HepG2 (cell line): ENCODE data around the gene ANKRD11. TPM values are rescaled to one million over a fixed set of nuclear protein-coding genes. Genes with fewer than 3 reads are reported as not detected.

Source experiments
- BRD4 ChIP-seq: sonication (generic); formaldehyde crosslinking; IDR thresholded peaks from 2 replicates; pipeline ENCODE4 v1.4.0; 2020; ENCODE audit warnings: missing genetic modification reagents
- ETV5 ChIP-seq: IDR thresholded peaks from 2 replicates; pipeline ENCODE4 v1.6.1; 2018; ENCODE audit warnings: missing biosample characterization, missing genetic modification reagents, inconsistent platforms, borderline replicate concordance
- FOXM1 ChIP-seq: sonication (generic); formaldehyde crosslinking; IDR thresholded peaks from 2 replicates; pipeline ENCODE4 v1.5.0; 2020; ENCODE audit warnings: missing genetic modification reagents
- GMEB2 ChIP-seq: IDR thresholded peaks from 2 replicates; pipeline ENCODE4 v1.6.1; 2016; ENCODE audit warnings: missing biosample characterization, missing genetic modification reagents, low read depth
- HOMEZ ChIP-seq: IDR thresholded peaks from 2 replicates; pipeline ENCODE4 v1.6.1; 2016; ENCODE audit warnings: low read depth
- JDP2 ChIP-seq: sonication (generic); formaldehyde crosslinking; IDR thresholded peaks from 2 replicates; pipeline ENCODE4 v1.8.1; 2022; ENCODE audit warnings: missing genetic modification reagents, borderline replicate concordance
- MLLT10 ChIP-seq: sonication (generic); formaldehyde crosslinking; IDR thresholded peaks from 2 replicates; pipeline ENCODE4 v1.4.0; 2020; ENCODE audit warnings: missing genetic modification reagents
- NCOR1 ChIP-seq: fragments of 200-600 bp; sonication (generic); IDR thresholded peaks from 2 replicates; pipeline ENCODE4 v1.7.0; 2017; ENCODE audit warnings: antibody characterized with exemption, low read length, borderline replicate concordance
- ZNF574 ChIP-seq: sonication (generic); formaldehyde crosslinking; IDR thresholded peaks from 2 replicates; pipeline ENCODE4 v1.4.0; 2020; ENCODE audit warnings: missing genetic modification reagents
- polyA plus RNA-seq, 8 experiments: library from polyadenylated mRNA; depleted of rRNA in 3 of 8; stranded (reverse) in 7 of 8; unstranded in 1 of 8; fragments of >200 nt; fragmentation: Illumina TruSeq in 4 of 8; extraction: Trizol in 4 of 8; gene quantifications; 2 replicates each; pipeline versions ENCODE4 v1.2.1 to v1.2.3, GENCODE V29; 2011 to 2016; ENCODE audit warnings: low read depth in 4 of 8, missing spikeins in 1 of 8, mixed read lengths in 1 of 8; ENCODE audit not compliant: insufficient read depth in 1 of 8
- total RNA-seq, 5 experiments: library from RNA; depleted of rRNA; stranded (reverse); fragments of >200 nt; fragmentation: Illumina TruSeq; extraction: Trizol; gene quantifications; 2 replicates each; pipeline ENCODE4 v1.2.3, GENCODE V29; 2016; ENCODE audit warnings: low read depth in 1 of 5
- TF ChIP-seq, protein P1 (sequence below): sonication (generic); formaldehyde crosslinking; IDR thresholded peaks from 2 replicates; pipeline ENCODE4 v1.5.0; 2020; ENCODE audit warnings: mild to moderate bottlenecking, missing genetic modification reagents, moderate library complexity
- TF ChIP-seq, protein P2 (sequence below): sonication (generic); formaldehyde crosslinking; IDR thresholded peaks from one replicate; pipeline ENCODE4 v1.5.1; 2020; ENCODE audit warnings: mild to moderate bottlenecking, missing genetic modification reagents; ENCODE audit errors: not compliant biosample characterization

The ANKRD11 gene
- total and polyA plus RNA-seq, 2 of the 13 experiments (the other 11 are each of a cell fraction or from before 2014, with no cell fraction given), result 21.4 to 38.4 TPM

- TF ChIP-seq ZNF574 (peak; percentile 80), GMEB2 (0 out of 2 replicates have a peak, but pooled peaks have one; percentile 25), ETV5 (CRISPR knock-in tag) (peak; percentile 53; the same call in 1 of the 2 replicates), BRD4 (CRISPR knock-in tag) (peak; percentile 3; the same call in 1 of the 2 replicates), NCOR1 (no peak; the same call in 1 of the 2 replicates), JDP2 (CRISPR knock-in tag) (peak; percentile 70; the same call in 1 of the 2 replicates), HOMEZ (no peak), MLLT10 (CRISPR knock-in tag) (no peak), FOXM1 (CRISPR knock-in tag) (no peak)
- TF ChIP-seq, protein P1, sequence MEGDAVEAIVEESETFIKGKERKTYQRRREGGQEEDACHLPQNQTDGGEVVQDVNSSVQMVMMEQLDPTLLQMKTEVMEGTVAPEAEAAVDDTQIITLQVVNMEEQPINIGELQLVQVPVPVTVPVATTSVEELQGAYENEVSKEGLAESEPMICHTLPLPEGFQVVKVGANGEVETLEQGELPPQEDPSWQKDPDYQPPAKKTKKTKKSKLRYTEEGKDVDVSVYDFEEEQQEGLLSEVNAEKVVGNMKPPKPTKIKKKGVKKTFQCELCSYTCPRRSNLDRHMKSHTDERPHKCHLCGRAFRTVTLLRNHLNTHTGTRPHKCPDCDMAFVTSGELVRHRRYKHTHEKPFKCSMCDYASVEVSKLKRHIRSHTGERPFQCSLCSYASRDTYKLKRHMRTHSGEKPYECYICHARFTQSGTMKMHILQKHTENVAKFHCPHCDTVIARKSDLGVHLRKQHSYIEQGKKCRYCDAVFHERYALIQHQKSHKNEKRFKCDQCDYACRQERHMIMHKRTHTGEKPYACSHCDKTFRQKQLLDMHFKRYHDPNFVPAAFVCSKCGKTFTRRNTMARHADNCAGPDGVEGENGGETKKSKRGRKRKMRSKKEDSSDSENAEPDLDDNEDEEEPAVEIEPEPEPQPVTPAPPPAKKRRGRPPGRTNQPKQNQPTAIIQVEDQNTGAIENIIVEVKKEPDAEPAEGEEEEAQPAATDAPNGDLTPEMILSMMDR (CRISPR knock-in tag), result peak; percentile 28; the same call in 1 of the 2 replicates
- TF ChIP-seq, protein P2, sequence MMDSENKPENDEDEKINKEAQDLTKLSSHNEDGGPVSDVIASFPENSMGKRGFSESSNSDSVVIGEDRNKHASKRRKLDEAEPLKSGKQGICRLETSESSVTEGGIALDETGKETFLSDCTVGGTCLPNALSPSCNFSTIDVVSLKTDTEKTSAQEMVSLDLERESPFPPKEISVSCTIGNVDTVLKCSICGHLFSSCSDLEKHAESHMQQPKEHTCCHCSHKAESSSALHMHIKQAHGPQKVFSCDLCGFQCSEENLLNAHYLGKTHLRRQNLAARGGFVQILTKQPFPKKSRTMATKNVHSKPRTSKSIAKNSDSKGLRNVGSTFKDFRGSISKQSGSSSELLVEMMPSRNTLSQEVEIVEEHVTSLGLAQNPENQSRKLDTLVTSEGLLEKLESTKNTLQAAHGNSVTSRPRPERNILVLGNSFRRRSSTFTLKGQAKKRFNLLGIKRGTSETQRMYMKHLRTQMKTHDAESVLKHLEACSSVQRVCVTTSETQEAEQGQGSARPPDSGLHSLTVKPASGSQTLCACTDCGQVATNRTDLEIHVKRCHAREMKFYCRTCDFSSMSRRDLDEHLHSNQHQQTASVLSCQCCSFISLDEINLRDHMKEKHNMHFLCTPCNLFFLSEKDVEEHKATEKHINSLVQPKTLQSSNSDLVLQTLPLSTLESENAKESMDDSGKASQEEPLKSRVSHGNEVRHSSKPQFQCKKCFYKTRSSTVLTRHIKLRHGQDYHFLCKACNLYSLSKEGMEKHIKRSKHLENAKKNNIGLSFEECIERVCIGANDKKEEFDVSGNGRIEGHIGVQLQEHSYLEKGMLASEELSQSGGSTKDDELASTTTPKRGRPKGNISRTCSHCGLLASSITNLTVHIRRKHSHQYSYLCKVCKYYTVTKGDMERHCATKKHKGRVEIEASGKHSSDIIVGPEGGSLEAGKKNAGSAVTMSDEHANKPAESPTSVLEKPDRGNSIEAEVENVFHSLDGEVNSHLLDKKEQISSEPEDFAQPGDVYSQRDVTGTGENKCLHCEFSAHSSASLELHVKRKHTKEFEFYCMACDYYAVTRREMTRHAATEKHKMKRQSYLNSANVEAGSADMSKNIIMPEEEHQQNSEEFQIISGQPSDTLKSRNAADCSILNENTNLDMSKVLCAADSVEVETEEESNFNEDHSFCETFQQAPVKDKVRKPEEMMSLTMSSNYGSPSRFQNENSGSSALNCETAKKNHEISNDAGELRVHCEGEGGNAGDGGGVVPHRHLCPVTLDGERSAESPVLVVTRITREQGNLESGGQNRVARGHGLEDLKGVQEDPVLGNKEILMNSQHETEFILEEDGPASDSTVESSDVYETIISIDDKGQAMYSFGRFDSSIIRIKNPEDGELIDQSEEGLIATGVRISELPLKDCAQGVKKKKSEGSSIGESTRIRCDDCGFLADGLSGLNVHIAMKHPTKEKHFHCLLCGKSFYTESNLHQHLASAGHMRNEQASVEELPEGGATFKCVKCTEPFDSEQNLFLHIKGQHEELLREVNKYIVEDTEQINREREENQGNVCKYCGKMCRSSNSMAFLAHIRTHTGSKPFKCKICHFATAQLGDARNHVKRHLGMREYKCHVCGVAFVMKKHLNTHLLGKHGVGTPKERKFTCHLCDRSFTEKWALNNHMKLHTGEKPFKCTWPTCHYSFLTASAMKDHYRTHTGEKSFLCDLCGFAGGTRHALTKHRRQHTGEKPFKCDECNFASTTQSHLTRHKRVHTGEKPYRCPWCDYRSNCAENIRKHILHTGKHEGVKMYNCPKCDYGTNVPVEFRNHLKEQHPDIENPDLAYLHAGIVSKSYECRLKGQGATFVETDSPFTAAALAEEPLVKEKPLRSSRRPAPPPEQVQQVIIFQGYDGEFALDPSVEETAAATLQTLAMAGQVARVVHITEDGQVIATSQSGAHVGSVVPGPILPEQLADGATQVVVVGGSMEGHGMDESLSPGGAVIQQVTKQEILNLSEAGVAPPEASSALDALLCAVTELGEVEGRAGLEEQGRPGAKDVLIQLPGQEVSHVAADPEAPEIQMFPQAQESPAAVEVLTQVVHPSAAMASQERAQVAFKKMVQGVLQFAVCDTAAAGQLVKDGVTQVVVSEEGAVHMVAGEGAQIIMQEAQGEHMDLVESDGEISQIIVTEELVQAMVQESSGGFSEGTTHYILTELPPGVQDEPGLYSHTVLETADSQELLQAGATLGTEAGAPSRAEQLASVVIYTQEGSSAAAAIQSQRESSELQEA (CRISPR knock-in tag), result peak; percentile 84
Measured at GRCh38 chr16:89507834-89508590, 17.7 kb upstream of the ANKRD11 start, which contains the start of gene SPG7 (continued).
